GM18508 (cell line): ENCODE data around the gene TUBA1B.
"Not testable (repeated sequence)": the region's sequence is repeated elsewhere in the genome, so short reads cannot be mapped to it uniquely, and the experiment has no call there.

ENCODE experiments used
- ATAC-seq: cut with Tn5 transposase; IDR thresholded peaks from one replicate; pipeline ENCODE4 v1.9.1; 2021; ENCODE audit warnings: moderate number of reproducible peaks; ENCODE audit not compliant: insufficient read depth, unreplicated experiment

The TUBA1B gene

DNA sequence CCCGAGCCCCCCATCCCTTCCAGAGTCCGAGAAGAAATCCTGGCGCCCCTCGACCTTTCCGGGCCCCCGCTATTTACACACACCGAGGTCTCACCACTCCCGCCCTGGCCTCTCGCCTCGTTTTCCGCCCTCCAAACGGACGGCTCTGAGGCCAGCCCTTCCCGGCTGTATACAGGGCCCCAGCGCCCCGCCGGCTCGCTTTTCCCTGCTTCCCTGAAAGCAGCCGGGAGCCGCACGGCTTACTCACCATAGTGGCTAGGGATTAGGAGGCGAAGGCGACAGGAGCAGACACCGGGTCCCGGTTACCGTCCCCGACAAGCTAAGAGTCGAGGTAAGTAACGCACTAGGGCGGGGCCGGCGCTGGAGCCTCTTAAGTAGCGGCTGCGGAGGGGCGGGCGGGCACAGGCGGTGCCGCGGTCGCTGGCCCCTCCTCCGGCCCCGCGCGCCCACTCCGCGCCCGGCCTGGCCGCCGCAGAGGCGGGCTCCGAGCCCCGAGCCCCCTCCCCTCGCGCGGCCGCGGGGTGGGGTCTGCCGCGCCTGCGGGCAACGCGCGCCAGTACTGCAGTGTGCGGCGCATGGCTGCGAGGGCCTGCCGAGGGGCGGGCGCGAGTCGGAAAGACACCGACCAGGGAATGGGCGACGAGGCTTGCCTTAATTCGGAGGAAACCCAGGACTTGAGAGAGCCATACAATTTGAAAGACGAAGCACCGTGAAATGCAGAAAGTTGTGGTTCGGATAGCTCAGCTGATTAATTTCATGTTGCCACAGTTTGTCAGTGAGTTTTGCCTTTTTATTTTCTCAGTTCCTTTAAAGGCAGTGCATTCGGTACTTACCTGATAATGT lies at the start of gene TUBA1B:
TSS of gene TUBA1B (minus strand) at position 345 of the 843 bp plus-strand sequence. CDS start at position 250, 95 bp downstream.
- peak; percentile 30 for ATAC-seq

DNA sequence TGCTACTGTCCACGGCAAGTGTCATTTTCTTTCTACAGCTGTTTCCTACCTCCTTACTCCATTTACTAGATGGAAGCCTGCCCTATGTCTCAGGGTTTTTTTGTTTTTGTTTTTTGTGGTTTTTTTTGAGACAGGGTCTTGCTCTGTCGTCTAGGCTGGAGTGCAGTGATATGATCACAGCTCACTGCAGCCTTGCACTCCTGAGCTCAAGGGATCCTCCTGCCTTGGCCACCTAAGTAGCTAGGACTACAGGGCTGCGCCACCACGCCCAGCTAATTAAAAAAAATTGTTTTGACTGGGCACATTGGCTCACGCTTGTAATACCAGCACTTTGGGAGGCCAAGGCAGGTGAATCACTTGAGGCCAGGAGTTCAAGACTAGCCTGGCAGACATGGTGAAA lies 43.0 kb upstream of the TUBA1B start:
- no peak for ATAC-seq

GRCh38 chr12:49170924-49171323 lies 39.7 kb upstream of the TUBA1B start:
- ATAC-seq, result no peak

DNA sequence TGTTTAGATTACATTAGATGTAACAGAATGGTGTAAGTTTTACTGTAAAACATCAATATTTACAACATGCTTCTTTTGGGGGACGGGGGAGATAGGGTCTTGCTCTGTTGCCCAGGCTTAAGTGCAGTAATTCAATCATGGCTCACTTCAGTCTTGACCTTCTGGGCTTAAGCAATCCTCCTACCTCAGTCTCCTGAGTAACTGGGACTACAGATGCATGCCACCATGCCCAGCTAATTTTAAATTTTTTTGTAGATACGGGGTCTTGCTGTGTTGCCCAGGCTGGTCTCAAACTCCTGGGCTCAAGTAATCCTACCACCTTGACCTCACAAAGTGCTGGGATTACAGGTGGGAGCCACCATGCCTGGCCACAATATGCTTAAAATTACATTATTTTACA lies 33.9 kb upstream of the TUBA1B start:
- ATAC-seq, result no peak

GRCh38 chr12:49161901-49162300 lies 30.7 kb upstream of the TUBA1B start:
- not testable (repeated sequence) for ATAC-seq

DNA sequence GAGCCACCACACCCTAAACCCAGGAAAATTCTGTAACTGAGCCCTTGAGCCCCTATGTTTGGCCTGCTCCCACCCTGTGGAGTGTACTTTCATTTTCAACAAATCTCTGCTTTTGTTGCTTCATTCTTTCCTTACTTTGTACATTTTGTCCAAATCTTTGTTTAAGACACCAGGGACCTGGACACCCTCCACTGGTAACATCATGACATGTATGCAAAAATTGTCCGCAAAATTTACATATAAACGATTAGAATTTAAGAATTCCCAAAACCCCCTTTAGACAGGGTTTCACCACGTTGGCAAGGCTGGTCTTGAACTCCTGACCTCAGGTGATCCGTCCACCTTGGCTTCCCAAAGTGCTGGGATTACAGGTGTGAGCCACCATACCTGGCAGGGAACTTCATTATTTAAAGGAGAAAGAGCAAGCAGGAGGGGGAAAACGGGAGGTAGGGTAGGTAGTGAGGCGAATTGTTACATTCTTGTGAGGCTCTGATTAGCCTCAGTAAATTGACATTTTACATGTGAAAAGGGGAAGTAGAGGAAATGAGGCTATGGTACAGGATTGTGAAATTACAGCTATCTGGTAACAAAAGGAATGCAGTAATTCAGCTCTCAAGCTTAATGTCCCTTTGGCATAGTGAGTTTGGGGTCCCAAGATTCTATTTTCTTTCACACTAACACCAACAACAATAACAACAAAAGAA lies 30.0 kb upstream of the TUBA1B start:
- no peak for ATAC-seq

- no peak for ATAC-seq
These were observed 29.2 kb upstream of the TUBA1B start for GRCh38 chr12:49160399-49160798.

DNA sequence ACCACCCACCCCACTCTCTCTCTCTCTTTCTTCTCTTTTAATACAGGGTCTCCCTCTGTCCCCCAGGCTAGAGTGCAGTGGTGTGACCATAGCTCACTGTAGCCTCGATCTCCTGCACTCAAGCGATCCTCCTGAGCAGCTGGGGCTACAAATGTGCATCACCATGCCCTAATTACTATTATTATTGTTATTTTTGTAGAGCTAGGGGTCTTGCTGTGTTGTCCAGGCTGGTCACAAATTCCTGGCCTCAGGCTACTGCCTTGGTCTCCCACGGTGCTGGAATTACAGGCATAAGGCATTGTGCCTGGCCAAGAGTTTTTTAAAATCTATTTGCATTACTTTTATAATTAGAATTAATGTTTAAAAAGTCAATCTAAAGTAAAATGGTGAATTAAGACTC lies 23.0 kb upstream of the TUBA1B start:
- no peak for ATAC-seq

DNA sequence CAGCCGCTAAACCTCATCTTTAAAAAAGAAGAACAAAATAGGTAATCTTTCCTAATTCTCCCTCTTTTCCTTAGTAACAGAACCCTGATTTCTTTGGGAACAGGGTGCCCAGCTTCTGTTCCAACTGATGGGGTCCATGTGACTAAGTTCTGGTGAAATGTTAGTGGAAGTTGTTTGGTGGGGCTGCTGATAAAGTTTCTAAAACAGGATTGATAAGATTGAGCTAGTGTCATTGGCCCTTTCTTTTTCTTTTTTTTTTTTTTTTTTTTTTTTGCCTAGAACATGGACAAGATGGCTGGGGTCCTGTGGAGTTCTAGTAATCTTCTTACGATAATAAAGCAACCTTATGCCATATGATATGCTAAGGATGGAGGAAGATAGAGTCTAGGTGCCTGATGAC lies 16.2 kb upstream of the TUBA1B start:
- no peak for ATAC-seq

DNA sequence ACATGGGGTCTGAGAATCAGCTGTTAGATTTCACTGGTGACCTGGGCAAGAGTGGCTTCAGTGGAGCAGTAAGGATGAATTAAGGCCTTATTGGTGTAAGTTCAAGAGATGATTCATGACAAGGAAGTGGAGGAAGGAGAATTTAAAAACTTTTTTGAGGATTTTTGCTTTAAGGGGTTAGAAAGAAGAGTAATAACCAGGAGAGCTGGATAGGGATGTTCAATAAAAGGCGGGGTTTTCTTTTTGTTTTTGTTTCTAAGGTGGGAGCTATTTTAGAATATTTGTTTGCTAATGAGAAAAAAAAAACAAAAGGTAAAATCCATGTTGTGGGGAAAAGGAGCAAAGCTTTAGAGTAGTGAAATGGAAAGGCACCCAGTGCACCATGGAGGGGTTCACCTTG lies 15.2 kb upstream of the TUBA1B start:
- no peak for ATAC-seq

DNA sequence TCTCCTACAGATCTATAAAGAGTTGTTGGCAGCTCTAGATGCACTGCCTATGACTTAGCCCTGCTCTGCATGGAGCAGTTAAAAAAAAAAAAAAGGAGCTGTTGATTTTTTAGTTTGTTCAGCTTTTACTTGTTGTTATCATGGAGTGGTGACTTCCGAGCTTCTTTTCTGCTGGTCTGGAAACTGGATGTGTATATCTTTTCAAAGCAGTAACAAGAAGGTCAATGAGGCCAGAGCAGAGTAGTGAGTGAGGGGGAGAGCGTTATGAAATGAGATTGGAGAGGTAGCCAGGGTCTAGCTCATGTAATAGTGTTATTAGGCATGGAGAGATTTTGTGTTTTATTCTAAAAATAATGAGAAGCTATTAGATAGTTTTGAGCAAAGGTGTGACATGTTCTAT lies 13.2 kb upstream of the TUBA1B start:
- no peak for ATAC-seq

- ATAC-seq, result no peak
These were observed 7.8 kb upstream of the TUBA1B start for GRCh38 chr12:49138999-49139398.

DNA sequence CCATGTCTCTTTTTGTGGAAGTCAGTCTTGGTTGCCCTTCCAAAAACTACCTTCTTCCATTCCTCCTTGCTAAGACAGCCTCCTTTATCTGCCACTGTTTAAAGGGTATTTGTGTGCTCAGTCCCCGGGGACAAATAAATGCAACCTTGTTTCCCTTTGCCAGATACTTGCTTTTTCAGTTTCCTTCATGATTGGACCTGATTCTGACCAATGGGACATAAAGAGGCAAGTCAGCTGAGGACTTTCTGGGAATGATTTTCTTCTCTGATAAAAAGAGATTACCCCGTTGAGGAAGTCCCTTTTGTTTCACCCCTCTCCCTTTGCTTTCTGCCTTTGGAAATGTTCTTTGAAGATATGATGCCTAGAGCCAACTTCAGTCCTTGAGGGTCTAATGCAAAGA lies 7.4 kb upstream of the TUBA1B start:
- ATAC-seq, result no peak

GRCh38 chr12:49137476-49137875 lies 6.3 kb upstream of the TUBA1B start:
- ATAC-seq, result no peak

GRCh38 chr12:49136997-49137396 lies 5.8 kb upstream of the TUBA1B start:
- ATAC-seq, result not testable (repeated sequence)

DNA sequence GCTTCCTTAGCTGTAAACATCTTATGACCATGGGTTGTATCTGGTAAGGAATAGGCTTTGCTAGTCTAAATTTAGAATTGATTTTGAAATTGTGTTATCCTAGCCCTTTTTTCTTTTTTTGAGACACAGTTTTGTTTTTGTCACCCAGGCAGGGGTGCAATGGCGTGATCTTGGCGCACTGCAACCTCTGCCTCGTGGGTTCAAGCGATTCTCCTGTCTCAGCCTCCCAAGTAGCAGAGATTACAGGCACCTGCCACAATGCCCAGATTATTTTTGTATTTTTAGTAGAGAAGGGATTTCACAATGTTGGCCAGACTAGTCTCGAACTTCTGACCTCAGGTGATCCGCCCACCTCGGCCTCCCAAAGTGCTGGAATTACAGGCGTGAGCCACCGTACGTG lies 2.4 kb upstream of the TUBA1B start:
- ATAC-seq, result no peak

DNA sequence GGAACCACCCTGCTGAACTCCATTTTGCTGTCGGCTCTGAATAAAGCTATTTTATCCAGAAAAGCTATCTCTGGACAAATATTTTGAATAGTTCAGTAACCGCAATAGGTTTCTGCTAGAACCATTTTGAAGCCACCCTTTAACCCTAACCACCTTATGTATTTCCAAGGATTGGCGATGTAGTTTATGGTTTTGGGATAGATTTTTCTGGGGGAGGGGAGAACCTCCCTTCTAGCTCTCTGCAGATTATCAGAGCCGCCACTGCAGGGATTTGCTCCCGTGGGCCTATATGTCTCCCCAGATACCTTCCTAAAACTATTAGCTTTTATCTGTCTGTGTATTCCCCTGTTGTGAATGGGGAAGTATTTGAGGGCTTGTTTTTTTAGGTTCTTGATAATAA lies 1.8 kb upstream of the TUBA1B start:
- ATAC-seq, result no peak

GRCh38 chr12:49131894-49132461 lies 783 bp upstream of the TUBA1B start:
- ATAC-seq, result no peak

DNA sequence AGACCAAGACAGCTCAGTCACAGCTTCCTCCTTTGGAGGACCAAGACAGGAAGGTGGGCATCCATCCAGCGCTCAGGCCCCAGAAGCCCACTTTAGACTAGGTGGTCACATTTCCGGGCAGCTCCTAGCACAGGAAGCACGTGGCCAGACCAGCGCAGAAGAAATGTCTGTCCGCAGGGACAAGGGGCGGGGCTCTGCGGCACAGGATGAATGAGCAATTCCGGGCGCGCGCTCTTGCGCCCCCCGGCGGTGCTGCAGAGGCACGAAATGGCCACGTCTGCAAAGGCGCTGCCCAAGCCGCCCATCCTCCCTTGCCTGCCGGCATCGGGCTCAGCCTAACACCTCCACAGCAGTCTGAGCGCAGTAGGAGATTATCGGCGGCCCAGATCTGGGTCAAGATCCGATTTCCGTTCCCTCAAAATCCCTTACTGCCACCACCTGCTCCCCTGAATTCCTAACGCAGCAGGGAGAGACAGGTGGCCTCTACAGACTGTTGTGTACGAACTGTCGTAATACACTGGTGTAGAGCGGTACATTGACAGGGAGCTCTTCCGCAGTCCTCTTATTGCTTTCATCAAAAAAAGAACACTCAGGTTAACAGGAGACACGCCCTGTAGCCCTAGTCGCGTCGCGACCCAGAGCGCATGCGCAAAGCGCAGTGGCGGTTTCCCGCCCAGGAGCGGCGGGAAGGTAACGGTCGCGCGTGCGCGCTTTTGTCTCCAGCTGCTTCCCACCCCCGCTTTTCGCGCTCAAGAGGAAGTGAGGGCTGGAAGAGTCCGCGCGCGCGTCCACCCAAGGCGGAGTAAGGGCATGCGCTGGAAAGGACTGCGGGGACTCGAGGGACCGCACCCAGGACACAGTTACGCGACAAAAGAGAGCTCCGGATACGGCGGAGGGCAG lies 794 bp downstream of the TUBA1B start:
- peak; percentile 28 for ATAC-seq
